Endothelial cell of umbilical vein (primary cell): Measurements from ENCODE around the gene RPL41. TPM values are rescaled to one million over a fixed set of nuclear protein-coding genes. Genes with fewer than 3 reads are reported as not detected.
"Not testable (repeated sequence)": the region's sequence is repeated elsewhere in the genome, so short reads cannot be mapped to it uniquely, and the experiment has no call there.

Source experiments
- BruUV-seq: library from RNA; stranded (reverse); fragments of 400-500 nt; replicated peaks from 2 replicates; lab custom pipeline; 2021; lab: Mats Ljungman, UMichigan
- CTCF ChIA-PET: fragments of 300-600, 350-600 bp; sonication (Branson Sonifier 250); formaldehyde crosslinking; loops from one replicate; lab custom pipeline; 2021; ENCODE audit warnings: antibody characterized with exemption, inconsistent platforms; lab: Charles Lee
- POLR2A ChIA-PET: fragments of 300-600, 350-600 bp; sonication (Branson Sonifier 250); formaldehyde crosslinking; loops from one replicate; lab custom pipeline; 2021; ENCODE audit warnings: antibody characterized with exemption, inconsistent platforms; lab: Charles Lee
- DNase-seq: peaks from one replicate; pipeline ENCODE4 v3.0.0-alpha.2; 2011; ENCODE audit warnings: low read depth, low spot score
- FAIRE-seq: peaks from 2 replicates; lab custom pipeline; 2011; peaks lifted over from hg19 to GRCh38; lab: Jason Lieb, UNC
- H2AFZ ChIP-seq: 2 replicates; pipeline ENCODE4 v1.6.0; 2012; ENCODE audit warnings: low read depth, low read length, control low read depth, inconsistent platforms
- H3K27ac ChIP-seq: 2 replicates; pipeline ENCODE4 v1.5.1; 2011; ENCODE audit warnings: low read depth, mild to moderate bottlenecking, control low read depth, low read length, moderate library complexity; ENCODE audit not compliant: insufficient read depth
- H3K27me3 ChIP-seq, 2 experiments: 2 replicates each; pipeline versions ENCODE4 v1.6.0 to v1.6.1; 2011; ENCODE audit warnings: low read length in 2 of 2, mixed read lengths in 1 of 2; ENCODE audit not compliant: control insufficient read depth in 2 of 2, insufficient read depth in 2 of 2
- H3K36me3 ChIP-seq, 2 experiments: 2 replicates in 1 of 2; 3 replicates in 1 of 2; pipeline ENCODE4 v1.5.1; 2011; ENCODE audit warnings: low read length in 2 of 2, mild to moderate bottlenecking in 1 of 2, moderate library complexity in 1 of 2; ENCODE audit not compliant: control insufficient read depth in 2 of 2, insufficient read depth in 2 of 2; ENCODE audit errors: extremely low read depth in 1 of 2
- H3K4me1 ChIP-seq: 3 replicates; pipeline ENCODE4 v1.5.1; 2011; ENCODE audit warnings: mild to moderate bottlenecking, low read length; ENCODE audit not compliant: control insufficient read depth, insufficient read depth; ENCODE audit errors: extremely low read depth
- H3K4me2 ChIP-seq: 2 replicates; pipeline ENCODE4 v1.6.1; 2011; ENCODE audit warnings: low read length, control low read depth, mixed read lengths; ENCODE audit not compliant: insufficient read depth
- H3K4me3 ChIP-seq, 3 experiments: fragments of 200-600 bp in 1 of 3; sonication (generic), shearing (Covaris generic) in 1 of 3; replicated peaks in 1 of 3; 2 replicates each; pipeline ENCODE4 v1.5.1; 2011 to 2016; ENCODE audit warnings: control low read depth in 3 of 3, low read length in 3 of 3, mild to moderate bottlenecking in 2 of 3, inconsistent platforms in 1 of 3, low read depth in 1 of 3, moderate library complexity in 1 of 3; ENCODE audit not compliant: insufficient read depth in 1 of 3
- H3K79me2 ChIP-seq: 2 replicates; pipeline ENCODE4 v1.6.0; 2012; ENCODE audit warnings: low read length, inconsistent platforms; ENCODE audit not compliant: control insufficient read depth, insufficient read depth
- H3K9ac ChIP-seq: replicated peaks from 2 replicates; pipeline ENCODE3; 2011; ENCODE audit warnings: low read length, control low read depth; ENCODE audit not compliant: insufficient read depth; ENCODE audit errors: extremely low read depth
- H3K9me1 ChIP-seq: replicated peaks from 3 replicates; pipeline ENCODE4 v1.6.0; 2011; ENCODE audit warnings: mild to moderate bottlenecking, low read length; ENCODE audit not compliant: control insufficient read depth, insufficient read depth; ENCODE audit errors: extremely low read depth
- H3K9me3 ChIP-seq: replicated peaks from 2 replicates; pipeline ENCODE4 v1.5.1; 2012; ENCODE audit warnings: low read length, inconsistent platforms; ENCODE audit not compliant: control insufficient read depth, insufficient read depth
- H4K20me1 ChIP-seq: replicated peaks from 2 replicates; pipeline ENCODE3; 2011; ENCODE audit warnings: mild to moderate bottlenecking, low read length; ENCODE audit not compliant: control insufficient read depth, insufficient read depth; ENCODE audit errors: extremely low read depth
- EZH2 ChIP-seq: IDR thresholded peaks from 2 replicates; pipeline ENCODE4 v1.6.1; 2012; ENCODE audit warnings: borderline replicate concordance, low read depth, mild to moderate bottlenecking, moderate library complexity, low read length, inconsistent platforms; ENCODE audit not compliant: severe bottlenecking
- FOS ChIP-seq: IDR thresholded peaks from 2 replicates; pipeline ENCODE4 v1.6.1; 2011; ENCODE audit warnings: mild to moderate bottlenecking, low read length, moderate library complexity, borderline replicate concordance; ENCODE audit not compliant: insufficient read depth
- GATA2 ChIP-seq: IDR thresholded peaks from 2 replicates; pipeline ENCODE4 v1.7.0; 2011; ENCODE audit warnings: low read depth, mild to moderate bottlenecking, moderate library complexity, mixed read lengths, low read length; ENCODE audit not compliant: insufficient read length, insufficient read depth
- JUN ChIP-seq: IDR thresholded peaks from 2 replicates; pipeline ENCODE4 v1.6.1; 2011; ENCODE audit warnings: borderline replicate concordance, low read depth; ENCODE audit not compliant: insufficient read length, insufficient read depth
- POLR2A ChIP-seq: IDR thresholded peaks from 2 replicates; pipeline ENCODE4 v1.6.1; 2012; ENCODE audit warnings: low read depth, mild to moderate bottlenecking, control low read depth, low read length
- dilution Hi-C: fragments of 300-500 bp; cut with MboI; formaldehyde crosslinking; loops from one replicate; pipeline ENCODE4 v1.15.0; 2019; ENCODE audit warnings: low sequenced_read_pairs; ENCODE audit not compliant: extremely low pct_ligation_motif_present
- intact Hi-C: fragments of 100-400 bp; cut with micrococcal nuclease; formaldehyde crosslinking; loops from one replicate; pipeline ENCODE4 v1.10.0; 2022
- polyA plus RNA-seq, 4 experiments: library from polyadenylated mRNA; depleted of rRNA in 3 of 4; stranded (reverse) in 3 of 4; unstranded in 1 of 4; fragments of >200 nt; gene quantifications; 2 replicates each; pipeline versions ENCODE4 v1.2.1 to v1.2.3, GENCODE V29; 2011 to 2012; ENCODE audit warnings: missing spikeins in 1 of 4
- total RNA-seq: library from RNA; stranded (reverse); gene quantifications from 2 replicates; pipeline ENCODE4 v1.2.3, GENCODE V29; 2021
- TF ChIP-seq, protein P1 (sequence below): IDR thresholded peaks from 2 replicates; pipeline ENCODE4 v1.6.1; 2011; ENCODE audit not compliant: insufficient read depth, insufficient read length
- TF ChIP-seq, protein P2 (sequence below), 2 donors: IDR thresholded peaks; 1 replicate in 1 of 2; 2 replicates in 1 of 2; pipeline ENCODE4 v1.5.1; 2011; ENCODE audit warnings: low read length in 2 of 2, mild to moderate bottlenecking in 2 of 2, moderate library complexity in 2 of 2, control low read depth in 1 of 2, inconsistent platforms in 1 of 2, low read depth in 1 of 2; ENCODE audit not compliant: insufficient read depth in 1 of 2; ENCODE audit errors: extremely low read depth in 1 of 2

The RPL41 gene
- total and polyA plus RNA-seq, 2 donors (not counting 3 experiments of a cell fraction or from before 2014, with no cell fraction given), result 3,212 to 9,990 TPM

DNA sequence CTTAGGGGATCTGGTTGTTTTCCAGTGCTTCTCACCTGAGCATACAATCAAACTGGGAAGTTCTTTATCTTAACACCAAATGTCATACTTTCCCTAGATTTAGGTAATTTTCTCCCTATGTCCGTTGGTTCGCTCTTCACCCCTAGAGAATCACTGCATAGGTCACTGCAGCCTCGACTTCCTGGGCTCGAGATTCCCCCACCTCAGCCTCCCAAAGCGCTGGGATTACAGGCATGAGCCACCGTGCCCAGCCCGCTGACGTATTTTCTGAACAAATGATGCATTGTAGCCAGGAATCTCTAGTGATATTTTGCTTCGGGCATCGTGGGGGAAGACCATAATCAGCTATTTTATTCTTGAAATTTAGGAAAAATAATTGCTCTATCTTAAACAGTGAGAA is 1.1 kb upstream of the RPL41 start:
- Histone ChIP-seq H2AFZ (peak overlapping the region; percentile 20), H3K4me3 (peak overlapping the region; percentile 44 to 98 (median 70)), H3K27me3 (no peaks in the 10 kb centered on the region), H3K9me1 (no peaks in the 10 kb centered on the region), H3K4me1 (peaks cover 24% of the 10 kb centered on the region), H3K27ac (peak overlapping the region; percentile 86), H3K4me2 (peak overlapping the region; percentile 66), H3K9me3 (no peaks in the 10 kb centered on the region), H3K79me2 (peaks cover 20% of the 10 kb centered on the region), H4K20me1 (no peaks in the 10 kb centered on the region), H3K9ac (peak overlapping the region; percentile 95), H3K36me3 (peaks cover 10 to 12% of the 10 kb centered on the region in 2 experiments)
- no peak for FAIRE-seq
- intact Hi-C loops (no loop called here), dilution Hi-C loops (no loop called here)
- ChIA-PET CTCF (interaction anchor here (1.0 to 11.9 kb wide), 4 partner anchors 11 to 73 kb away, joined by 3 to 236 read pairs (median 8); partner anchors contain the start of genes PA2G4 and SMARCC2), POLR2A (interaction anchor here (0.8 to 4.0 kb wide), 2 partner anchors 11 to 386 kb away, joined by 3 to 37 read pairs; partner anchors contain the start of genes CD63 and PA2G4)
- no peak for TF ChIP-seq FOS
- no peak for TF ChIP-seq POLR2A
- TF ChIP-seq EZH2, result no peak
- no peak for TF ChIP-seq JUN
- TF ChIP-seq GATA2, result no peak
- TF ChIP-seq, protein P1, sequence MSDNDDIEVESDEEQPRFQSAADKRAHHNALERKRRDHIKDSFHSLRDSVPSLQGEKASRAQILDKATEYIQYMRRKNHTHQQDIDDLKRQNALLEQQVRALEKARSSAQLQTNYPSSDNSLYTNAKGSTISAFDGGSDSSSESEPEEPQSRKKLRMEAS, result no peak
- TF ChIP-seq, protein P2, sequence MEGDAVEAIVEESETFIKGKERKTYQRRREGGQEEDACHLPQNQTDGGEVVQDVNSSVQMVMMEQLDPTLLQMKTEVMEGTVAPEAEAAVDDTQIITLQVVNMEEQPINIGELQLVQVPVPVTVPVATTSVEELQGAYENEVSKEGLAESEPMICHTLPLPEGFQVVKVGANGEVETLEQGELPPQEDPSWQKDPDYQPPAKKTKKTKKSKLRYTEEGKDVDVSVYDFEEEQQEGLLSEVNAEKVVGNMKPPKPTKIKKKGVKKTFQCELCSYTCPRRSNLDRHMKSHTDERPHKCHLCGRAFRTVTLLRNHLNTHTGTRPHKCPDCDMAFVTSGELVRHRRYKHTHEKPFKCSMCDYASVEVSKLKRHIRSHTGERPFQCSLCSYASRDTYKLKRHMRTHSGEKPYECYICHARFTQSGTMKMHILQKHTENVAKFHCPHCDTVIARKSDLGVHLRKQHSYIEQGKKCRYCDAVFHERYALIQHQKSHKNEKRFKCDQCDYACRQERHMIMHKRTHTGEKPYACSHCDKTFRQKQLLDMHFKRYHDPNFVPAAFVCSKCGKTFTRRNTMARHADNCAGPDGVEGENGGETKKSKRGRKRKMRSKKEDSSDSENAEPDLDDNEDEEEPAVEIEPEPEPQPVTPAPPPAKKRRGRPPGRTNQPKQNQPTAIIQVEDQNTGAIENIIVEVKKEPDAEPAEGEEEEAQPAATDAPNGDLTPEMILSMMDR (IDR thresholded peaks at IDR 0.05; ENCODE audit: extremely low read depth in 1 of 2, insufficient read depth in 1 of 2, low read depth in 1 of 2, low read length in 2 of 2), result no peak
- DNase-seq, result peak; percentile 8
- no TSS peak for BruUV-seq

DNA sequence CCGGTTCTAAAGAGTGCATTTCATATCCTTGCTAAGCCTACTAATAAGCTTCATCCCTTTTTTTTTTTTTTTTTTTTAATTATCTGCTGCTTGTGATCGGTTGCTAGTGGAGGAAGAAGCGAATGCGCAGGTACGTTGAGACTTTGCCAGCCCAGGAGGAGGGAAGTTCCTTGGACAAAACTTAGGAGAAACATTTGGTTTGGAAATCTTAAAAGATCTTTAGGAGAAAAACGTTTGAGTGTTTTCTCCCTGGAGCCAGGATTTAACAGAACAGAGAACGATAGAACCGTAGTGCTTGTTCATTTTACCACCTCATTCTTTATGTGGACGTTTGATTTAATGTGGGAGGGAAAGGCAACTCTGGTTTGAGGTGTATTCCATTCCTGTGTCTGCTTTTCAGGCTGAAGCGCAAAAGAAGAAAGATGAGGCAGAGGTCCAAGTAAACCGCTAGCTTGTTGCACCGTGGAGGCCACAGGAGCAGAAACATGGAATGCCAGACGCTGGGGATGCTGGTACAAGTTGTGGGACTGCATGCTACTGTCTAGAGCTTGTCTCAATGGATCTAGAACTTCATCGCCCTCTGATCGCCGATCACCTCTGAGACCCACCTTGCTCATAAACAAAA is 761 bp downstream of the RPL41 start:
- H2AFZ ChIP-seq, H3K9me3 ChIP-seq, H3K9me1 ChIP-seq, H3K27me3 ChIP-seq, FAIRE-seq, DNase-seq, intact Hi-C loops, H4K20me1 ChIP-seq, dilution Hi-C loops: not testable (repeated sequence)
- H3K4me3 ChIP-seq, result peak overlapping the region; percentile 70 to 98 (median 72)
- BruUV-seq, result TSS peak; percentile 63
- H3K79me2 ChIP-seq, result peaks cover 24% of the 10 kb centered on the region
- POLR2A ChIA-PET, result interaction anchor here (0.7 to 4.0 kb wide), 4 partner anchors 11 to 143 kb away, joined by 3 to 37 read pairs (median 19); partner anchors contain the start of genes ESYT1, PA2G4, RAB5B and SMARCC2
- peaks cover 0 to 15% of the 10 kb centered on the region in 2 experiments for H3K36me3 ChIP-seq
- peaks cover 24% of the 10 kb centered on the region for H3K4me1 ChIP-seq
- peak overlapping the region; percentile 95 for H3K9ac ChIP-seq
- H3K4me2 ChIP-seq, result peak overlapping the region; percentile 66
- CTCF ChIA-PET, result interaction anchor here (2.2 to 11.9 kb wide), 4 partner anchors 10 to 72 kb away, joined by 14 to 236 read pairs (median 27); partner anchors contain the start of genes ESYT1, PA2G4 and SMARCC2
- H3K27ac ChIP-seq, result peak overlapping the region; percentile 86
